ENCODE results near the gene NAGPA.

NAGPA gene

DNA sequence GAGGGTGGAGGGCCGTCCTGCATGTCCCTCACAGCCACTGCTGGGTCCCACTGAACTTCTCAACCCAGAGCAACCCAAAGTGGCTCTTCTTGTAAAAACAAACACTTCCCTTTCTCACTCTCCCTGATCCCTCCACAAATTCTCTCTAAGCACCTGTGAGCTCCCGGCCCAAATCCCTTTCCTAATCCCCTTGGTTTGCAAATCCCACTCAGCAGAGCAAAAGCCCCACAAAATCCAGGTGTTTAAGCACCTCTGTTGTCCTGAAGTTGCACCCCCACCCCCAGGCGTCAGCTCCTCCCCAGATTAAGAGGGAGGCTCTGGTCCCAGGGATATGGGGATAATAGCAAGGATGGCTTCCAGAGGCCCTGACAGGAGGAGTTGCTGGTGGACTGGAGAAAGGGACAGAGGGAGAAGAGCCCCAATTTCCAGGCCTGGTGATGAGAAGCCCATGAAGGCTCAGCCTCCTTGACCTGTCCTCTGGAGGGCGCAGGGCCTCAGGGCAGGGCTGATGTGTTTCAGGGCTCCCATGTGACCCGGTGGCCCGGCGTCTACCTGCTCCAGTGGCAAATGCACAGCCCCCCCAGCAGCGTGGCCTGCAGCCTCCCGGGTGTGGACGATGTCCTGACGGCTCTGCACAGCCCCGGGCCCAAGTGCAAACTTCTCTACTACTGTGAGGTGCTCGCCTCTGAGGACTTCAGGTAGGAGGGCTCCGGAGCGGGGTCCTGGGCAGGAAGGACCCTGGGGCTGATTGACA is 23.0 kb downstream of the NAGPA start:
- H3K27me3 ChIP-seq (ENCODE audit: insufficient read depth, poor library complexity, severe bottlenecking) = no peaks in the 10 kb centered on the region
- TF ChIP-seq SPI1 (IDR thresholded peaks at IDR 0.05; ENCODE audit: borderline replicate concordance, low read depth) = no peak
- TF ChIP-seq, protein P1, sequence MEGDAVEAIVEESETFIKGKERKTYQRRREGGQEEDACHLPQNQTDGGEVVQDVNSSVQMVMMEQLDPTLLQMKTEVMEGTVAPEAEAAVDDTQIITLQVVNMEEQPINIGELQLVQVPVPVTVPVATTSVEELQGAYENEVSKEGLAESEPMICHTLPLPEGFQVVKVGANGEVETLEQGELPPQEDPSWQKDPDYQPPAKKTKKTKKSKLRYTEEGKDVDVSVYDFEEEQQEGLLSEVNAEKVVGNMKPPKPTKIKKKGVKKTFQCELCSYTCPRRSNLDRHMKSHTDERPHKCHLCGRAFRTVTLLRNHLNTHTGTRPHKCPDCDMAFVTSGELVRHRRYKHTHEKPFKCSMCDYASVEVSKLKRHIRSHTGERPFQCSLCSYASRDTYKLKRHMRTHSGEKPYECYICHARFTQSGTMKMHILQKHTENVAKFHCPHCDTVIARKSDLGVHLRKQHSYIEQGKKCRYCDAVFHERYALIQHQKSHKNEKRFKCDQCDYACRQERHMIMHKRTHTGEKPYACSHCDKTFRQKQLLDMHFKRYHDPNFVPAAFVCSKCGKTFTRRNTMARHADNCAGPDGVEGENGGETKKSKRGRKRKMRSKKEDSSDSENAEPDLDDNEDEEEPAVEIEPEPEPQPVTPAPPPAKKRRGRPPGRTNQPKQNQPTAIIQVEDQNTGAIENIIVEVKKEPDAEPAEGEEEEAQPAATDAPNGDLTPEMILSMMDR (IDR thresholded peaks at IDR 0.05; ENCODE audit: insufficient read depth, low read length) = no peak
- TF ChIP-seq, protein P2, sequence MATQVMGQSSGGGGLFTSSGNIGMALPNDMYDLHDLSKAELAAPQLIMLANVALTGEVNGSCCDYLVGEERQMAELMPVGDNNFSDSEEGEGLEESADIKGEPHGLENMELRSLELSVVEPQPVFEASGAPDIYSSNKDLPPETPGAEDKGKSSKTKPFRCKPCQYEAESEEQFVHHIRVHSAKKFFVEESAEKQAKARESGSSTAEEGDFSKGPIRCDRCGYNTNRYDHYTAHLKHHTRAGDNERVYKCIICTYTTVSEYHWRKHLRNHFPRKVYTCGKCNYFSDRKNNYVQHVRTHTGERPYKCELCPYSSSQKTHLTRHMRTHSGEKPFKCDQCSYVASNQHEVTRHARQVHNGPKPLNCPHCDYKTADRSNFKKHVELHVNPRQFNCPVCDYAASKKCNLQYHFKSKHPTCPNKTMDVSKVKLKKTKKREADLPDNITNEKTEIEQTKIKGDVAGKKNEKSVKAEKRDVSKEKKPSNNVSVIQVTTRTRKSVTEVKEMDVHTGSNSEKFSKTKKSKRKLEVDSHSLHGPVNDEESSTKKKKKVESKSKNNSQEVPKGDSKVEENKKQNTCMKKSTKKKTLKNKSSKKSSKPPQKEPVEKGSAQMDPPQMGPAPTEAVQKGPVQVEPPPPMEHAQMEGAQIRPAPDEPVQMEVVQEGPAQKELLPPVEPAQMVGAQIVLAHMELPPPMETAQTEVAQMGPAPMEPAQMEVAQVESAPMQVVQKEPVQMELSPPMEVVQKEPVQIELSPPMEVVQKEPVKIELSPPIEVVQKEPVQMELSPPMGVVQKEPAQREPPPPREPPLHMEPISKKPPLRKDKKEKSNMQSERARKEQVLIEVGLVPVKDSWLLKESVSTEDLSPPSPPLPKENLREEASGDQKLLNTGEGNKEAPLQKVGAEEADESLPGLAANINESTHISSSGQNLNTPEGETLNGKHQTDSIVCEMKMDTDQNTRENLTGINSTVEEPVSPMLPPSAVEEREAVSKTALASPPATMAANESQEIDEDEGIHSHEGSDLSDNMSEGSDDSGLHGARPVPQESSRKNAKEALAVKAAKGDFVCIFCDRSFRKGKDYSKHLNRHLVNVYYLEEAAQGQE (IDR thresholded peaks at IDR 0.05; ENCODE audit: insufficient replicate concordance, low read depth) = no peak
- TF ChIP-seq POLR2AphosphoS5 (IDR thresholded peaks at IDR 0.05; ENCODE audit: low read depth) = no peak
- TF ChIP-seq GABPA (IDR thresholded peaks at IDR 0.05; ENCODE audit: low read depth) = no peak
- DNase-seq (ENCODE audit: low read depth in 1 of 2, low spot score in 1 of 2) = no peak
- H3K4me3 ChIP-seq (replicated peaks; ENCODE audit: insufficient read depth, low read length) = no peak overlapping the region
- no peak overlapping the region for H3K27ac ChIP-seq (replicated peaks)

DNA sequence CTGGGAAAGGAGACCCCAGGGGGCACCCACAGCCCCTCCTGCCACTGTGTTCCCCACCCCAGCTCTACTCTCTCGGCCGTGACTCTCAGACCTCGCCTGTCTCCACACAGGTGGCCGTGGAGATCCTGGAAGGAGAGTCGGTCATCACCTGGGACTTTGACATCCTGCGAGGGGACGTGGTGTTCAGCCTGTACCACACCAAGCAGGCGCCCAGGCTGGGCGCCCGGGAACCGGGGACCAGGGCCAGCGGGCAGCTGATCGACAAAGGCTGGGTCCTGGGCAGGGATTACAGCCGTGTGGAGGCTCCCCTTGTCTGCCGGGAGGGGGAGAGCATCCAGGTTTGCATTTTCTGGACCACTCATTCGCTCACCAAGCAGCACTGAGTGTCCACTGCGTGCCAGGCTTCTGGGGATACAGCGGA is 25.4 kb downstream of the NAGPA start:
- H3K27ac ChIP-seq (replicated peaks) = no peak overlapping the region
- TF ChIP-seq, protein P2 (IDR thresholded peaks at IDR 0.05; ENCODE audit: insufficient replicate concordance, low read depth) = no peak
- TF ChIP-seq, protein P1 (IDR thresholded peaks at IDR 0.05; ENCODE audit: insufficient read depth, low read length) = no peak
- no peak for TF ChIP-seq SPI1 (IDR thresholded peaks at IDR 0.05; ENCODE audit: borderline replicate concordance, low read depth)
- TF ChIP-seq GABPA (IDR thresholded peaks at IDR 0.05; ENCODE audit: low read depth) = no peak
- TF ChIP-seq POLR2AphosphoS5 (IDR thresholded peaks at IDR 0.05; ENCODE audit: low read depth) = no peak
- no peak overlapping the region for H3K4me3 ChIP-seq (replicated peaks; ENCODE audit: insufficient read depth, low read length)
- DNase-seq (ENCODE audit: low read depth in 1 of 2, low spot score in 1 of 2) = no peak
- no peaks in the 10 kb centered on the region for H3K27me3 ChIP-seq (ENCODE audit: insufficient read depth, poor library complexity, severe bottlenecking)

DNA sequence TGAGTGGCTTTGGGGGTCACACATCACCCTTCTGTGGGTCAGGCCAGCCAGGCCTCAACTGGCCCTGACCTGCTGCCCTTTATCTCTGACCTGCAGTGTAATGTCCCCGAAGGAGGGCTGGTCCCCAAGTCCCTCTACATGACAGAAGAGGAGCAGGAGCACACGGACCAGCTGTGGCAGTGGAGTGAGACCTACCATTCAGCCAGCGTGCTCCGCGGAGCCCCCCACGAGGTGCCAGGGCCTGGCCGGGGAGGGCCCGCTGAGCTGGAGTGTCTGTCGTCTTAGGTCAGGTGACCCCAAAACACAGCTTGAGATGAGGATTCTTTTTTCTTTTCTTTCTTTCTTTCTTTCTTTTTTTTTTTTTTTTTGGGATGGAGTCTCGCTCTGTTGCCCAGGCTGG is 26.5 kb downstream of the NAGPA start:
- no peak for DNase-seq (ENCODE audit: low read depth in 1 of 2, low spot score in 1 of 2)
- no peaks in the 10 kb centered on the region for H3K27me3 ChIP-seq (ENCODE audit: insufficient read depth, poor library complexity, severe bottlenecking)
- no peak overlapping the region for H3K4me3 ChIP-seq (replicated peaks; ENCODE audit: insufficient read depth, low read length)
- no peak for TF ChIP-seq GABPA (IDR thresholded peaks at IDR 0.05; ENCODE audit: low read depth)
- TF ChIP-seq, protein P1 (IDR thresholded peaks at IDR 0.05; ENCODE audit: insufficient read depth, low read length) = no peak
- TF ChIP-seq, protein P2 (IDR thresholded peaks at IDR 0.05; ENCODE audit: insufficient replicate concordance, low read depth) = no peak
- no peak for TF ChIP-seq SPI1 (IDR thresholded peaks at IDR 0.05; ENCODE audit: borderline replicate concordance, low read depth)
- TF ChIP-seq POLR2AphosphoS5 (IDR thresholded peaks at IDR 0.05; ENCODE audit: low read depth) = no peak
- no peak overlapping the region for H3K27ac ChIP-seq (replicated peaks)
